Ascending aorta (tissue), 2 donors: ENCODE results near the gene MUC6. TPM values are rescaled to one million over a fixed set of nuclear protein-coding genes. Genes with fewer than 3 reads are reported as not detected.

Experiments
- DNase-seq, 2 donors: peaks; one replicate each; pipeline ENCODE4 v3.0.0-alpha.2; 2019; ENCODE audit warnings: low spot score in 2 of 2
- H3K27ac ChIP-seq, 2 donors: fragments of 200-600 bp; sonication (generic); one replicate each; pipeline ENCODE4 v1.5.1; 2016 to 2017; ENCODE audit warnings: mild to moderate bottlenecking in 1 of 2
- H3K27me3 ChIP-seq: fragments of 200-600 bp; sonication (generic); one replicate; pipeline ENCODE4 v1.5.1; 2017
- H3K36me3 ChIP-seq, 2 donors: fragments of 200-600 bp; sonication (generic); one replicate each; pipeline ENCODE4 v1.5.1; 2016
- H3K4me1 ChIP-seq, 2 donors: fragments of 200-600 bp; sonication (generic); one replicate each; pipeline ENCODE4 v1.5.1; 2016 to 2017; ENCODE audit warnings: mild to moderate bottlenecking in 1 of 2
- H3K4me3 ChIP-seq, 2 donors: fragments of 200-600 bp; sonication (generic); one replicate each; pipeline ENCODE4 v1.5.1; 2016 to 2017; ENCODE audit warnings: mild to moderate bottlenecking in 1 of 2
- H3K9me3 ChIP-seq, 2 donors: fragments of 200-600 bp; sonication (generic); one replicate each; pipeline ENCODE4 v1.5.1; 2016
- CTCF ChIP-seq, 3 experiments: fragments of 200-600 bp in 2 of 3; fragments of 450-650 bp in 1 of 3; sonication (generic) in 2 of 3; IDR thresholded peaks; one replicate each; pipeline ENCODE4 v1.5.1; 2016 to 2019; ENCODE audit warnings: antibody characterized with exemption in 3 of 3, mild to moderate bottlenecking in 1 of 3, moderate library complexity in 1 of 3
- intact Hi-C: fragments of 100-400 bp; cut with DNase I; formaldehyde crosslinking; loops from one replicate; pipeline ENCODE4 v1.15.1; 2023
- total RNA-seq: library from RNA; depleted of rRNA; stranded (reverse); fragments of >200 nt; gene quantifications from one replicate; pipeline ENCODE4 v1.1.0, GENCODE V29; 2016

MUC6 gene
- total RNA-seq, 1 donor from 2014 or later, result not detected

- no peaks in the 10 kb centered on the region for H3K9me3 ChIP-seq
- no peaks in the 10 kb centered on the region for H3K4me1 ChIP-seq
- H3K36me3 ChIP-seq, result peaks cover 35 to 65% of the 10 kb centered on the region in 2 donors
- DNase-seq, result no peak
- no peak overlapping the region for H3K4me3 ChIP-seq
- intact Hi-C loops, result no loop called here
- H3K27ac ChIP-seq, result no peak overlapping the region
- H3K27me3 ChIP-seq, result no peaks in the 10 kb centered on the region
- no peak for TF ChIP-seq CTCF (IDR thresholded peaks at IDR 0.05)
Observed at GRCh38 chr11:963852-964251, 72.7 kb downstream of the MUC6 start.

Other genes starting within 250 kb of the MUC6 start
- gene CEND1, start 246.6 kb downstream of the MUC6 start, total RNA-seq, result not detected
- 5.6 TPM for gene SLC25A22, start 238.4 kb downstream of the MUC6 start, total RNA-seq
- 7.1 TPM for gene PIDD1, start 231.5 kb downstream of the MUC6 start, total RNA-seq
- 897 TPM for gene RPLP2, start 226.8 kb downstream of the MUC6 start, total RNA-seq
- 214 TPM for gene PNPLA2, start 217.8 kb downstream of the MUC6 start, total RNA-seq
- 20.5 TPM for gene CRACR2B, start 208.8 kb downstream of the MUC6 start, total RNA-seq
- 898 TPM for gene CD151, start 203.8 kb downstream of the MUC6 start, total RNA-seq
- 141 TPM for gene POLR2L, start 194.2 kb downstream of the MUC6 start, total RNA-seq
- gene TSPAN4, start 193.9 kb downstream of the MUC6 start, total RNA-seq, result 252 TPM
- 69.4 TPM for gene CHID1, start 125.9 kb downstream of the MUC6 start, total RNA-seq
- gene AP2A2, start 110.8 kb downstream of the MUC6 start, total RNA-seq, result 118 TPM
- gene MUC2, start 38.2 kb upstream of the MUC6 start, total RNA-seq, result 0.11 TPM
- gene MUC5AC, start 121.2 kb upstream of the MUC6 start, total RNA-seq, result 0.11 TPM
- gene MUC5B, start 186.3 kb upstream of the MUC6 start, total RNA-seq, result under 0.01 TPM